Forelimb muscle (tissue), 1 donor: ENCODE measurements around the gene RNF152. TPM values are rescaled to one million over a fixed set of nuclear protein-coding genes. Genes with fewer than 3 reads are reported as not detected.
"Not testable (repeated sequence)": the region's sequence is repeated elsewhere in the genome, so short reads cannot be mapped to it uniquely, and the experiment has no call there.

ENCODE experiments used
- DNase-seq: peaks from one replicate; pipeline ENCODE4 v3.0.0-alpha.2; 2013; ENCODE audit warnings: low read depth
- polyA plus RNA-seq: library from polyadenylated mRNA; unstranded; fragments of 120-200 nt; gene quantifications from one replicate; pipeline ENCODE4 v1.2.1, GENCODE V29; 2013; ENCODE audit not compliant: insufficient read length

Gene RNF152
- polyA plus RNA-seq, 1 donor, result 5.2 TPM

DNA sequence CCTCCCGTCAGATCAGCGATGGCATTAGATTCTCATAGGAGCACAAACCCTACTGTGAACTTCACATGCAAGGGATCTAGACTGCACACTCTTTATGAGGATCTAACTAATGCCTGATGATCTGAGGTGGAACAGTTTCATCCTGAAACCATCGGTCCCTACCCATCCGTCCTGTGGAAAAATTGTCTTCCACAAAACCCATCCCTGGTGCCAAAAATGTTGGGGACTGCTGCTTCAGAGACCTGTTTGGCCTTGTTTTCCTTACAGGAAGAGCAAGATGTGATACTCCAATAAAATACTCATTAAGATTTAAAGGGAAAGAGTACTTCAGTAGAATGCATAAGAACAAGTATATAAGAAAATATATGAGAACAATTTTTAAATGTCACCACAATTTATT lies 71.1 kb downstream of the RNF152 start:
- DNase-seq, result no peak

DNA sequence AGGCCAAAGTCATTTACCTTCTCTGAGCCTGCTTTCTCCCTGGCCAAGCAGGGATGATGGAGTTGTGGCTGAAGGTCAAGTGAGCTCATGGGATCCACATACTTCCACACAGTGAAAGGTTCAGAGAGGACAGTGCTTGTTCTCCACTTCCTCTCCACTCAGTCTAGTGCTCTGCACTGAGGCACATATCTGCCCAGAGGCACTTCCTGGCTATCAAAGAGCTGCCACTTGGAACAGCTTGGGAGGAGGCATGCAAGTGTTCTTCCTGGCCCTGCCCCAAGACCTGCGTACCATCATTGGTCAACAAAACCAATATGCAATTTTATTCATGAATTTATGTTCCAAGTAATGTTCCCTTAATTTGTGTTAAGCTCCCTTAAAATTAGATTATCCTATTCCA lies 71.9 kb downstream of the RNF152 start:
- no peak for DNase-seq

DNA sequence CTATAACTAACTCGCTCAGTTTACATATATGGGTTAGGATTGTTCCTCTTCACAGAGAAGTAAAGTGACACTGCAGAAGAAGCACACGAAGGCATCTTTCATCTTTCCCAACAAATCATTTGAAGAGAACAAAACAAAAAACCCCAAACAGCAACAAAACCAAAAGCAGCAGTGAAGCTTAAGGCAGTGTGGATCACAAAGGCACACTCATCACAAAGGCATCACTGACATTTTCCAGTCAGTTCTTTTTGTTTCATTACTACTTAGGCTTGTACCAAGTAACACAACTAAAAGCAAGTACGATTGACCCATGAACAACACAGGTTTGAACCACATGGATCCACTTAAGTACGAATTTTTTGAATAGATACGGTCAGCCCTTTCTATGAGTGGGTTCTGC lies 75.7 kb downstream of the RNF152 start:
- no peak for DNase-seq

DNA sequence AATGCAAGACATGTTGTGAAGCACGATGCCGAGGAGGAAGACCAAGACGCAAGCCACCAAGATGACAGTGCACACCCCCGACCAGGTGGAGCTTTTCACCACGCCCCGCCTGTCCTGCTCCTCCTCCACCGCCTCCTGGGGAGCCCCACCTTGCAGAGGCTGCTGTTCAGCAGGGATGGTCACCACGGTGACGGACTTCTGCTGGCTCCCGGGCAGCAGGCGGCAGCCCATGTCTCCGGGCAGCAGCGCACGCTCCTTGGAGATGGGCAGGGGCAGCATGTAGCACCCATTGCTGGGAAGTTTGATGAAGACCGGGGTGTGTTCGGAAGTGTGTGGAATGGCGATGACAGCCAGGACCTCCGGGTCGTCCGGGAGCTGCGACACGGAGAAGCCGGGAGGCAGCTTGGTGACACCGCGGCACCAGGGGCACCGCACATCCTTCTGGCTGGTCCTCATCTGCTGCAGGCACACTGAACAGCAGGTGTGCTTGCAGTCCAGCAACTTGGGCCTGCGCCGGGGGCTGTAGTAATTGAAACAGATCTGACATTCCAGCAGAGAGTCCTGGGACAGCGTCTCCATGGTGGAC lies 76.8 kb downstream of the RNF152 start:
- DNase-seq, result no peak

DNA sequence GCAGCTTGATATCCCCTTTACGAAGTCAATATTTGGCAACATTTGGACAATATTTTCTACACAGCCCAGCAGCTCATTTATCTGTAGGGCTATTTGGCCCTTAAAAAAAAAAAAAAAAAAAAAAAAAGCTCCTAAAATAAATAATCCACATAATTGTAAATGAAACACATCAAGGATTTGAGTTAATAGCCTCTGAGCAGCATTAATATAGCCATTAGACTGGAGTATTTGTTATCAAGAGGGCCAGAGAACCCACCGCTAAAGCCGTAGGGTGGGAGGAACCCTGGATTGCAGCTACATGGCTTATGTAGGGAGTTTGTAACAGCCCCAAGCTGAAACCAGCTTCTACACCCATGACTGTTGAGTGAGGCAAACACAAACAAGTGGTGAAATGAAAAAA lies 84.5 kb downstream of the RNF152 start:
- no peak for DNase-seq

DNA sequence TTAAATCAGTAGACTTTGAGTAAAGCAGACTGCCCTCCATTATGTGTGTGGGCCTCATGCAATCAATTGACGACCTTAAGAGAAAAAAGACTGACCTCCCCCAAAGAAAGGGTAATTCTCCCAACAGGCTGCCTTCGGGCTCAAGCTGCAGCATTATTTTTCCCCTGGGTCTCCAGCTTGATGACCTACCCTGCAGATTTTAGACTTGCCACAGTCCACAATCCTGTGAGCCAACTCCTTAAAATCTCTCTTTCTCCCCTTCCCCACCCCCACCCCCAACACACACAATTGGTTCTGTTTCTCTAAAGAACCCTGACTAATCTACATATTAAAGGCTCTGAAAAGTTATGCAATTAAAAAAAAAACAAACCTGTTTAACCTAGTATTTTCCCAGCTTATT lies 89.4 kb downstream of the RNF152 start:
- no peak for DNase-seq

DNA sequence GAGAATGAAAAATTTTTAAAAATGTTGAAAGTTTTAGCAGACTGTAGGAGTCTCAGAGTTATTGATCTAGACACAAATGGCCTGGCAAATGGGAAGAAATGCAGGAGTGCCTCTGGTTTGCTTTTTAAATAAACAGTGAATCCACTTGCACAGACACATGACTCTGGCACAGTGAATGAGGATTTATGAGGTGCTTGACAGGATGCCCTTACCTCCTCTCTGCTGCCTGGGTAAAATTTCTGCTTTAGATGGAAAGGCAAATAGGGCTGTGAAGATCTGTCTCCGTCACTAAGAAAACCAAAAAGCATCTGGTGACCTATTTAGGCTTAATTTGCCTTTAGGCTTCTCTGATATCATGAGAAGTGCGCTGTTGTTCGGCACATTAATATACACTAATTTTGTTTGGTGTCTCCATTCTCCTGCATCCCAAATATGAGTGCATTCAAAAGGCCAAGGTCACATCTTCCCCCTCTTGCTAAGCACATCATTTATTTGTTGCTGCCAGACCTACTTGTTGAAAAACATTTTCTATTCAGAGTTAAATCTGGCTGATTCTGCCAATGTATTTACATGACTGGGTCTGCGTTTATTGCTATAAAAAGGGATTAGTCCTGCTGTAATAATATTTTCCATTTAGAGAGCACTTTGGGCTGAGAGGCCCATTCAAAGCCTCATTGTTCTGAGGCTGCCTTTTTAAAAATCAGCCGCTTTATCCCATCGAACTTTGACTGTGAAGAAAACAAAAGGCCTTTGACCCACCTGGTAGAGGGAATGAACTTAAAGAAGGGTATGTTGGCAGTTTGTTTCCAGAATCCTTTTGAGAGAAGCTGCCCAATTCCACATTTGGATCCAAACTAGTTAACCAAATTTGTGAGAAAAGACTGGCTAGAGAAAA lies 94.9 kb downstream of the RNF152 start:
- no peak for DNase-seq

DNA sequence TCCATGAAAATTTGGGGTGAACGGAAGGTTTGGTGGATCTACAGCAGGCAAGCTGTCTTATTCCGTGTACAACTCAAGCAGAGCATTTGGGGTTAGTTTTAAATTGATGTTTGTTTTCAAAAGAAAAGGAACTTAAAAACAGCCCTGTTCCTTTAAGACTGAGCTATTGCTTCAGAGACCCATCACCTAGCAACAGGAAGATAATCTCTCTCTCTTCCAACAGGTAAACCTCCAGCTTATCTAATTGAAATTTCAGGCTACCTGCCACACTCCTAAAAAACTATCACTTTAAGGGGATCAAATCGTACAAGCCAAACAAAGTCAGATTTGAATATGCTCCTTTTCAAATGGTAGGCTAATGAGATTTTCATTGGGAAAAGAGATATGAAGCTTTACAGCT lies 101.8 kb downstream of the RNF152 start:
- no peak for DNase-seq

DNA sequence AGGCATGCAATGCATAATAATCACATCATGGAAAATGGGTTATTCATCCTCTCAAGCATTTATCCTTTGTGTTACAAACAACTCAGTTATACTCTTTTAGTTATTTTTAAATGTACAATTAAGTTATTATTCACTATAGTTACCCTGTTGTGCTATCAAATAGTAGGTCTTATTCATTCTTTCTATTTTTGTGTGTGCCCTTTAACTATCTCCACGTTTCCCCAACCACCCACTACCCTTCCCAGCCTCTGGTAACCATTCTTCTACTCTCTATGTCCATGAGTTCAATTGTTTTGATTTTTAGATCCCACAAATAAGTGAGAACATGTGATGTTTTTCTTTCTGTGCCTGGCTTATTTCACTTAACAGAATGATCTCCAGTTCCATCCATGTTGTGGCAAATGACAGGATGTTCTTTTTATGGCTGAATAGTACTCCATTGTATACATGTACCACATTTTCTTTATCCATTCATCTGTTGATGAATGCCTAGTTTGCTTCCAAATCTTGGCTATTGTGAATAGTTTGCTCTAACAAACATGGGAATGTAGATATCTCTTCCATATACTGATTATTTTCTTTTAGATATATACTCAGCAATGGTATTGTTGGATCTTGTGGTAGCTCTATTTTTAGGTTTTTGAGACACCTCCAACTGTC lies 105.7 kb downstream of the RNF152 start:
- not testable (repeated sequence) for DNase-seq

DNA sequence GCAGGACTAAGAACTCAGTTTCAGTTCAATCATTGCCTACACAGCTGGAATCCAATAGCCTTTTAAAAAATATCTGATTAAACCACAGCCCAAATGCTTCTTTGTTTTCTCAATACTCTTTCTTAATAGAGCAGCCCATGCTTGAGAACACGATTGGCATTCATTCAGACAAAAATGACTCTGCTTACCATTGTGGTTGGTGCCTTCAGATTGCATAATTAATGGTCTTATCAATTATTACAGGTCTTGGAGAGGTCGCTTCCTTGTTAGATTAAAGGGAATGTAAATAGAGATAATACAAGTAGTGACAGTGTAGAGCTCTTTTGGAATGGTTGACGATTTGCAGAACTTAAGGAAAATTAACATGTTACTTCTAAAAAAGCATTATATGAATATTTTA lies 107.2 kb downstream of the RNF152 start:
- no peak for DNase-seq

DNA sequence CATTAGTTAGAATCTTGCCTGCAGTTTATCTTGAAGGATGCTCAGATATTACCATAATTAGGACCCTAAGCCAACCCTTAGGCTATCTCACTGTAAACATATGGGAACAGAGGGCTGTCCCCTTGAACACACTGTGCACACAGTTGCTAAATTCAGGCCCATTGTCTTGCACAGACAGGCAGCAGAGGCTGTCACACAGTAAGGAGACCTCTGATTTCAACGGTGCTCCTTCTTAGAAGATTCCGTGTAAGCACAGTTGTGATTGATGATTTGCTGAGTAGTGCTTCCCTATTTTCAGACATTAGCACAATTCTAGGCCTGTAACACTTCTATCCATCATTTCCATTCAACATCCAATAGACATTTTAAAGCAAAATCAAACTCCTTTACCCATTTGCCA lies 108.0 kb downstream of the RNF152 start:
- no peak for DNase-seq

DNA sequence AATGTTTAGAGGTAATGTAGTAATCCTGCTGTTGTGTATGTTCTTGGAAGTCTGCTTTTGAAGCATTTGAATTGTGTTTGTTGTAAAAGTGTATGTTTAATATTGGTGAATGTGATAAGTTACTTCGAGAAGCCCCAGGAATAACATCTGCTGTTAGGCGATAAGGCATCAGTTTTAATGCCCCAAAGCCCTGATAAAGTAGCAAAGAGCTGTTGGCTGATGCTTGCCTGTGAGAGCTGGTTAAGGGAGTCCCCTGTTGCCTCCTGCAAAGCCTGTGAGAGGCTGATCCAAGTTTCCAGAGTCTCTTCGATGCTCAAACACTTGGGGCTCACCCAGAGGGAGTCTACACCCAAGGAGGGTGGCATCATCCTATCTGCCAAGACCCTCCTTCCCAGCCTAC lies 110.3 kb downstream of the RNF152 start:
- DNase-seq, result no peak

DNA sequence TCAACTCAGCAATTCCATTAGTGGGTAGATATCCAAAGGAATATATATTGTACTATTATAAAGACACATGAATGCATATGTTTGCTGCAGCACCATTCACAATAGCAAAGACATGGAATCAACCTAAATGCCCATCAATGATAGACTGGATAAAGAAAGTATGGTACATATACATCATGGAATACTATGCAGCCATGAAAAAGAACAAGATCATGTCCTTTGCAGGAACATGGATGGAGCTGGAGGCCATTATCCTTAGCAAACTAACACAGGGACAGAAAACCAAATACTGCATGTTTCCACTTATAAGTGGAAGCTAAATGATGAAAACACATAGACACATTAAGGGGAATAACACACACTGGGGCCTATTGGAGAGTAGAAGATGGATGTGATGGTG lies 116.6 kb downstream of the RNF152 start:
- not testable (repeated sequence) for DNase-seq

DNA sequence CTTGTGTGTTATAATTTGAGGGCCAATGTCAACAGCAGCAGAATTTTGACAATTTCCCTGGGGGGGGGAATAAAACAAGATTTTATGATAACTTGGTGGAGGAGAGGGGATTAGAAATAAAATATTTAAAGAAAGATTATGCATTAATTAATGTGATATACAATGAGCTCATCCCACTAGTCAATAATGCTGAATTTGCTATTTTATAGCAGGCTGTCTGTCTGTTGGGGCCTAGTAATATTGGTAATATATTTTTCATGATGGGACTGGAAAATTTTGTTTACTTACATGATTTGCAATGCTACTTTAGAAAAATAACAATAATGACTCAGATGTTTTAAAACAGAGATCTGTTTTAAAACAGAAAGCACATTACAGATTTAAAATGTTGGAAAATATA lies 118.0 kb downstream of the RNF152 start:
- no peak for DNase-seq

DNA sequence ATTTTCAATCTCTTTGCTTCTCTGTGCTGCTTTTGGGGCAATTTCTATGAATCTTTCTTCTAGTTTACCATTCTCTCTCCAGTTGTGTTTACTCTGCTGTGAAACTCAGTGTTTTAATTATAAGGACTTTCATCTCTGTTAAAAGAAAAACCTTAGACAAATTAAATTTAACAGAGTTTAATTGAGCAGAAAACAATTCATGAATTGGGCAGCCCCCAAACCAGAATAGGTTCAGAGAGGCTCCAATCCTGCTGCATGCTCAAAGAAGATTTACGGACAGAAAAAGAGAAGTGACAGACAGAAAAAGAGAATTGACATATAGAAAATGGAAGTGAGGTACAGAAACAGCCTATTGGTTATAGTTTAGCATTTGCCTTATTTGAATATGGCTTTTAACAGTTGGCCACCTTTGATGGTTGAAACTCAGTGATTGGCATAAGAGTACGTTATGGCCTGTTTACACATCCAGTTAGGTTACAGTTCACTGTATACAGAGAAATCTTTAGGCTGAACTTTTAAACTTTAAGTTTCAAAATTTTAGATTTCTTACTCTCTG lies 120.4 kb downstream of the RNF152 start:
- DNase-seq, result no peak

DNA sequence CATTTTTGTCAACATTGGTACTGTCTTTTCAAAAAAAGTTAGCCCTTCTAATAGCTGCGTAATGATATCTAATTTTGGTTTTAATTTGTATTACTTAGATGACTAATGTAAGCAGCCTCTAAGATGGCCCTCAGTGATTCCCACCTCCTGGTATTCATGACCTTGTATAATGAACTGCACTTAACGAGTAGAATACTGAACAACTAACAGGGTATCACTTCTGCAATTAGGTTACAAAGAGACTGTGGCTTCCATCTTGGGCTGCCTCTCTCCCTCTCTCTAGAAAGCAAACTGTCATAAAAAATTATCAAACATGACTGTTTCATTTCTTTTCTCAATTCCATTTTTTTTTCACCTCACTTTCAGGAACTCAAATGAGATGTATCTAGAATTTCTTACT lies 120.9 kb downstream of the RNF152 start:
- no peak for DNase-seq

DNA sequence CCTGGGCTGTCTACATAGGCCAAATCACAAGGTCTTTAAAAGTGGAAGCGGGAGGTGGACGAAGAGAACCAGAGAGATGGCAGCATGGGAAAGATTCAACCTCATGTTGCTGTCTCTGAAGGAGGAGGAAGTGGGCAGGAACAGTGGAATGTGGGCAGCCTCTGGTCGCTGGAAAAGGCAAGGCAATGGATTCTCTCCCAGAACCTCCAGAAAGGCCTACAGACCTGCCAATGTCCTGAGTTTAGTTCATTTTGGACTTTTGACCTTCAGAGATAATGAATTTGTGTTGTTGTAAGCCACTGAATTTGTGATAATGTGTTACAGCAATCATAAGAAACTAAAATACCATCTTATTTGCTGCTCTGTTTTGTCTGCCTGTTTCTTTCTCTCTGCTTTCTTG lies 122.5 kb downstream of the RNF152 start:
- no peak for DNase-seq

DNA sequence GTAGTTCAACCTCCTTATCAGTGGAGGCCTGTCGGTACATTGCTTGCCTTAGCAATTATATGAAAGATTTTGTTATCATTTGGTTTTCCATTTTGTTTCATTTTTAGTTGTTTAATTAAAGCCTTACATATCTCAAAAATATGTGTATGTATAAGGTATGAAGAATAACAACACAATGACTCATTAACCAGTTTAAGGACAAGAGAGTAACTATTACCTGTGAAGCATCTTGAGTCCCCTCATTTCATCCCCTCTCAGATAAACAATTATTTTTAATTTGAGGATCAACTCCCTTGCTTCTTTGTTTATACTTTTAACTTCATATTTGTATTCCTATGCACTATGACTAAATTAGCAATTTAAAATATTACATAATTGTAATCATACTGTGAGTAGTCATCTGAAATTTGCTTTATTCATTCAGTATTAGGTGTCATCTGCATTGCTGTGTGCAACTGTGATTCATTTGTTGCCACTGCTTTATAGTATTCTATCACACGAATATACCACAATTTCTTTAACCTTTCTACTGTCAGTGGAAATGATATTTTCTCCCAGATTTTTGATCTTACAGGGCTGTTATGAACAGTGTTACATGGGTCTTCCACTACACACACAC lies 126.4 kb downstream of the RNF152 start:
- no peak for DNase-seq

DNA sequence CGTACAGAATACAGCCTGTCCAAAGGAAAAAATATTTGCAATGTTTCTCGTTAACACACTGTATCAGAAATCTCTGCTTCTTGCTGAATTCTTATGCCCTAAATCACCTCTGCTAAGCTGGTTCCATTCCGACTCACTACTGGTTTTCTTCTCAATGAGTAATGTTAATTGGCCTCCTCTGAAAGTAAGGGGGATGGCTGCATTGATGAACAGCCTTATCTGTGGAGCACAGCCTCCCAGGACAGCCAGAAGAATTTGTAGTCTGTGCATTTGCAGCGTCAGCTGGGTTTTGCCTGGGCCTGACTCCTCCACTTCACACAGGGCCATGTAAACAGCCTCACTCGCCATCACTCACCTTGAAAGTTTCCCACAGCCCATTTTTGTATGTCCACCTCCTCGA lies 127.7 kb downstream of the RNF152 start:
- DNase-seq, result no peak

DNA sequence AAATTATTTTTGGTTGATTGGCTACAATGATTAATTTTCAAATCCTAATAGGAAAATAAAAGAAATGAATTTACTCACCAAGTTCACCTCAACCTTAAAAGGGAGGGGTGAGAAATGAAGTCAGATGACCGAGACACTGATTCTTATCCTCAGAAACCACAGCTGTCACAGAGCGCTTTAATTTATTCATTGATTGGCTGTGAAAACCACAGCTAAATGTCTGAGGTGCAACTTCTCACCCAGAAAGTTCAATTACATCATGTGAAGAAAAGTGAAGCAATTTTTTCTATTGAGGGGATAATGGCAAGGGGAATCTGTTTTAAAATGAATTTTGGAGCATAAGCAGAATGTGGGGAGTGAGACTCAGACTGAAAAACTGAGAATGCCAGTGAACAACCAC lies 128.4 kb downstream of the RNF152 start:
- no peak for DNase-seq

DNA sequence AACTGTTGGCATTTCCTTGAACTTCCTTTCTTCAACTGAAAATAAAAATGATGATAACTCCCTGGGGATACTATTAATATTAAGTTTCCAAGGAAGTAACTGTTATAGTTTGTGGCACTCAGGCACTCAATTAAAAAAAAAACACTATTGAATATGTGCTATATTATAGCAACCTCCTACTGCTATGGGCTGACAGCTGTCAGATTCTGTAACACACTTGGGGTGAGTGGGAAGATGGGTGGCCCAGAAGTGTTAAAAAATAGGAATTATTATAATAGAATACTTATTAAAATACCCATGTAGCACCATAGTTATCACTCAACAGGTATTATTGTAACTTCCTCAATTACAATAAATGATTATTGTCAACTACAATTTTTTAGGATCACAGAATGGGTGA lies 130.9 kb downstream of the RNF152 start:
- no peak for DNase-seq
